H1 (cell line): ENCODE data around the gene S100A16. TPM values are rescaled to one million over a fixed set of nuclear protein-coding genes. Genes with fewer than 3 reads are reported as not detected.

Source experiments
- CTCF ChIA-PET: fragments of 300-600 bp; sonication (Branson Sonifier 250); formaldehyde crosslinking; loops from one replicate; lab custom pipeline; 2021; ENCODE audit not compliant: partially characterized antibody; lab: Charles Lee
- POLR2A ChIA-PET: fragments of 300-600 bp; sonication (Branson Sonifier 250); formaldehyde crosslinking; loops from one replicate; lab custom pipeline; 2021; ENCODE audit warnings: inconsistent platforms; ENCODE audit not compliant: partially characterized antibody; lab: Charles Lee
- DNase-seq, 2 experiments: peaks; one replicate each; pipeline versions ENCODE4 v3.0.0 to v3.0.0-alpha.2; 2010 to 2022; ENCODE audit warnings: low spot score in 2 of 2, low read depth in 1 of 2, mixed read lengths in 1 of 2
- FAIRE-seq: peaks from 2 replicates; lab custom pipeline; 2011; peaks lifted over from hg19 to GRCh38; lab: Jason Lieb, UNC
- H2AFZ ChIP-seq: 2 replicates; pipeline ENCODE4 v1.8.1; 2012; ENCODE audit warnings: low read length, inconsistent platforms
- H2AK5ac ChIP-seq: 2 replicates; pipeline ENCODE4 v1.6.1; 2013; ENCODE audit warnings: low read depth, low read length
- H2BK120ac ChIP-seq: replicated peaks from 2 replicates; pipeline ENCODE3; 2013; ENCODE audit warnings: low read depth, low read length, inconsistent platforms
- H2BK12ac ChIP-seq: 2 replicates; pipeline ENCODE4 v1.6.1; 2013; ENCODE audit warnings: low read depth, low read length
- H2BK15ac ChIP-seq: 2 replicates; pipeline ENCODE4 v1.6.1; 2013; ENCODE audit warnings: low read length
- H2BK20ac ChIP-seq: 2 replicates; pipeline ENCODE4 v1.6.1; 2013; ENCODE audit warnings: low read length
- H2BK5ac ChIP-seq: 2 replicates; pipeline ENCODE4 v1.6.1; 2013; ENCODE audit warnings: low read depth, low read length
- H3K14ac ChIP-seq: 2 replicates; pipeline ENCODE4 v1.6.1; 2013; ENCODE audit warnings: inconsistent platforms; ENCODE audit not compliant: insufficient read length
- H3K18ac ChIP-seq: 2 replicates; pipeline ENCODE4 v1.6.1; 2013; ENCODE audit warnings: low read length; ENCODE audit errors: extremely low read depth
- H3K23ac ChIP-seq: 2 replicates; pipeline ENCODE4 v1.6.1; 2013; ENCODE audit warnings: inconsistent platforms; ENCODE audit not compliant: insufficient read length
- H3K23me2 ChIP-seq: 2 replicates; pipeline ENCODE4 v1.6.1; 2013; ENCODE audit warnings: low read depth, low read length
- H3K27ac ChIP-seq: 2 replicates; pipeline ENCODE4 v1.6.1; 2011; ENCODE audit warnings: low read depth, low read length, inconsistent platforms
- H3K27me3 ChIP-seq, 4 experiments: replicated peaks in 1 of 4; 1 replicate in 1 of 4; 2 replicates in 3 of 4; pipeline versions ENCODE4 v1.6.1 to v1.8.1; 2011 to 2013; ENCODE audit warnings: low read length in 3 of 4, mild to moderate bottlenecking in 3 of 4, inconsistent platforms in 2 of 4, mixed read lengths in 2 of 4, moderate library complexity in 1 of 4; ENCODE audit not compliant: control insufficient read depth in 3 of 4, insufficient read depth in 3 of 4; ENCODE audit errors: extremely low read depth in 1 of 4
- H3K36me3 ChIP-seq, 4 experiments: 2 replicates each; pipeline versions ENCODE4 v1.6.1 to v1.8.1; 2011 to 2013; ENCODE audit warnings: mild to moderate bottlenecking in 4 of 4, low read length in 3 of 4, moderate library complexity in 2 of 4, control low read depth in 1 of 4, inconsistent platforms in 1 of 4; ENCODE audit not compliant: insufficient read depth in 4 of 4, control insufficient read depth in 2 of 4
- H3K4ac ChIP-seq: replicated peaks from 2 replicates; pipeline ENCODE3; 2013; ENCODE audit warnings: low read length, low read depth, mixed read lengths, inconsistent platforms; ENCODE audit not compliant: insufficient read length
- H3K4me1 ChIP-seq, 4 experiments: replicated peaks in 1 of 4; 1 replicate in 1 of 4; 2 replicates in 3 of 4; pipeline versions ENCODE4 v1.6.1 to v1.8.1; 2011 to 2013; ENCODE audit warnings: low read length in 3 of 4, inconsistent platforms in 2 of 4, mixed read lengths in 1 of 4; ENCODE audit not compliant: insufficient read depth in 4 of 4, control insufficient read depth in 3 of 4
- H3K4me2 ChIP-seq, 2 experiments: 2 replicates each; pipeline versions ENCODE4 v1.6.1 to v1.8.1; 2011 to 2013; ENCODE audit warnings: low read depth in 2 of 2, low read length in 2 of 2, control low read depth in 1 of 2, inconsistent platforms in 1 of 2, mild to moderate bottlenecking in 1 of 2; ENCODE audit not compliant: insufficient read depth in 1 of 2
- H3K4me3 ChIP-seq, 4 experiments: fragments of 200-600, 300-600 bp in 1 of 4; sonication (generic), shearing (Covaris generic), sonication (Bioruptor Twin) in 1 of 4; 2 replicates each; pipeline versions ENCODE4 v1.5.1 to v1.8.1; 2011 to 2016; ENCODE audit warnings: low read length in 4 of 4, low read depth in 3 of 4, control low read depth in 2 of 4, inconsistent platforms in 2 of 4, mild to moderate bottlenecking in 2 of 4, mixed read lengths in 1 of 4, moderate library complexity in 1 of 4; ENCODE audit not compliant: insufficient read depth in 2 of 4; ENCODE audit errors: extremely low read depth in 1 of 4
- H3K56ac ChIP-seq: replicated peaks from 2 replicates; pipeline ENCODE3; 2013; ENCODE audit warnings: low read depth, mild to moderate bottlenecking, mixed read lengths, low read length, inconsistent platforms; ENCODE audit not compliant: insufficient read length
- H3K79me1 ChIP-seq: 2 replicates; pipeline ENCODE4 v1.6.1; 2013; ENCODE audit warnings: low read depth, low read length, control low read depth
- H3K79me2 ChIP-seq, 2 experiments: 2 replicates each; pipeline versions ENCODE4 v1.6.1 to v1.8.1; 2012 to 2013; ENCODE audit warnings: low read length in 2 of 2, mild to moderate bottlenecking in 2 of 2, inconsistent platforms in 1 of 2; ENCODE audit not compliant: insufficient read depth in 2 of 2, control insufficient read depth in 1 of 2
- H3K9ac ChIP-seq, 4 experiments: replicated peaks in 1 of 4; 1 replicate in 1 of 4; 2 replicates in 3 of 4; pipeline versions ENCODE4 v1.6.1 to v1.8.1; 2011 to 2013; ENCODE audit warnings: low read depth in 3 of 4, low read length in 3 of 4, control low read depth in 2 of 4, mild to moderate bottlenecking in 2 of 4, moderate library complexity in 2 of 4, inconsistent platforms in 1 of 4; ENCODE audit errors: extremely low read depth in 1 of 4
- H3K9me3 ChIP-seq, 2 experiments: 2 replicates each; pipeline versions ENCODE4 v1.6.1 to v1.8.1; 2012 to 2013; ENCODE audit warnings: mild to moderate bottlenecking in 2 of 2, moderate library complexity in 2 of 2, control low read depth in 1 of 2, inconsistent platforms in 1 of 2, low read depth in 1 of 2, low read length in 1 of 2, mixed read lengths in 1 of 2; ENCODE audit not compliant: insufficient read depth in 2 of 2
- H4K20me1 ChIP-seq, 2 experiments: replicated peaks in 1 of 2; 2 replicates each; pipeline versions ENCODE3 to v1.8.1; 2011 to 2013; ENCODE audit warnings: inconsistent platforms in 2 of 2, low read length in 2 of 2, mild to moderate bottlenecking in 1 of 2; ENCODE audit not compliant: insufficient read depth in 2 of 2, control insufficient read depth in 1 of 2
- H4K5ac ChIP-seq: 2 replicates; pipeline ENCODE4 v1.6.1; 2013; ENCODE audit warnings: low read length, low read depth, mixed read lengths, inconsistent platforms; ENCODE audit not compliant: insufficient read length
- H4K8ac ChIP-seq: 2 replicates; pipeline ENCODE4 v1.8.0; 2013; ENCODE audit warnings: mild to moderate bottlenecking, moderate library complexity, low read length, inconsistent platforms; ENCODE audit not compliant: insufficient read depth; ENCODE audit errors: extremely low read depth
- H4K91ac ChIP-seq: replicated peaks from 2 replicates; pipeline ENCODE3; 2013; ENCODE audit warnings: low read length, mixed read lengths, inconsistent platforms; ENCODE audit not compliant: insufficient read length
- BACH1 ChIP-seq: IDR thresholded peaks from 2 replicates; pipeline ENCODE4 v1.6.1; 2012; ENCODE audit warnings: low read length, improper control_type of control experiment
- CHD2 ChIP-seq: IDR thresholded peaks from 2 replicates; pipeline ENCODE4 v1.6.1; 2012; ENCODE audit warnings: low read length, improper control_type of control experiment
- POLR2A ChIP-seq, 2 experiments: IDR thresholded peaks; 1 replicate in 1 of 2; 2 replicates in 1 of 2; pipeline ENCODE4 v1.6.1; 2011; ENCODE audit warnings: low read depth in 2 of 2, low read length in 2 of 2, mild to moderate bottlenecking in 2 of 2; ENCODE audit errors: control extremely low read depth in 1 of 2
- RAD21 ChIP-seq, 2 experiments: IDR thresholded peaks in 1 of 2; conservative IDR thresholded peaks in 1 of 2; 2 replicates each; pipeline ENCODE4 v1.6.1; 2011; ENCODE audit warnings: low read depth in 2 of 2, low read length in 2 of 2, improper control_type of control experiment in 1 of 2, inconsistent platforms in 1 of 2, mild to moderate bottlenecking in 1 of 2, moderate library complexity in 1 of 2
- RBBP5 ChIP-seq: IDR thresholded peaks from 2 replicates; pipeline ENCODE4 v1.7.1; 2012; ENCODE audit warnings: low read depth, mild to moderate bottlenecking, inconsistent platforms, low read length, moderate library complexity, borderline replicate concordance
- SP1 ChIP-seq: IDR thresholded peaks from 2 replicates; pipeline ENCODE4 v1.6.1; 2011; ENCODE audit warnings: low read depth, low read length
- WGBS, 2 experiments: shearing (Covaris generic) in 1 of 2; methylation state at CpG; one replicate each; pipeline versions ENCODE4 v1.1.6 to v1.1.7; 2013 to 2015; ENCODE audit warnings: low lambda C conversion rate in 2 of 2, mixed read lengths in 2 of 2, inconsistent platforms in 1 of 2, low coverage in 1 of 2, missing lambda C conversion rate in 1 of 2; ENCODE audit not compliant: insufficient replicate concordance in 2 of 2, insufficient coverage in 1 of 2, insufficient read length in 1 of 2; ENCODE audit errors: extremely low coverage in 1 of 2, missing lambda C conversion rate in 1 of 2; 5-methylcytosine and 5-hydroxymethylcytosine counted together
- polyA plus RNA-seq, 7 experiments: library from polyadenylated mRNA; depleted of rRNA in 3 of 7; stranded (reverse) in 5 of 7; unstranded in 2 of 7; fragments of >200 nt in 5 of 7; fragments of 200-250 nt in 2 of 7; gene quantifications; 1 replicate in 5 of 7; 2 replicates in 1 of 7; 4 replicates in 1 of 7; pipeline versions ENCODE4 v1.2.1 to v1.2.3, GENCODE V29; 2011 to 2013; ENCODE audit warnings: missing spikeins in 2 of 7, mixed read lengths in 2 of 7
- total RNA-seq: library from RNA; stranded (reverse); fragmentation: NEBNext Ultra II Directional; extraction: Animal tissue kit (Norgen Biotek cat#: 25700); gene quantifications from 2 replicates; pipeline ENCODE4 v1.2.1, GENCODE V29; 2021
- TF ChIP-seq, protein P1 (sequence below), 3 experiments: IDR thresholded peaks; 1 replicate in 2 of 3; 2 replicates in 1 of 3; pipeline versions ENCODE4 v1.5.1 to v1.6.1; 2011; ENCODE audit warnings: low read length in 3 of 3, mild to moderate bottlenecking in 3 of 3, inconsistent platforms in 2 of 3, low read depth in 1 of 3, moderate library complexity in 1 of 3; ENCODE audit not compliant: insufficient read depth in 1 of 3; ENCODE audit errors: control extremely low read depth in 1 of 3

S100A16 gene
- total and polyA plus RNA-seq, 2 of the 8 experiments (the other 6 are each of a cell fraction or from before 2014, with no cell fraction given) = 14.9 to 61.4 TPM

GRCh38 chr1:153627715-153628626, 15.0 kb upstream of the S100A16 start, which contains the start of gene S100A1:
S100A1 (plus strand) TSS chr1:153628434; CDS start chr1:153630522, 2,088 bp downstream.
- H3K79me1 ChIP-seq = no peaks in the 10 kb centered on the region
- H2BK20ac ChIP-seq = peak within 1 kb of the TSS; percentile 72; the same call in 1 of the 2 replicates
- no peak within 1 kb of the TSS for H3K14ac ChIP-seq
- POLR2A ChIA-PET = interaction anchor here (0.6 to 15.6 kb wide), 37 partner anchors 9 to 1241 kb away, joined by 3 to 261 read pairs (median 4); partner anchors contain the start of genes RPS27, S100A14, S100A16 and S100A4
- H4K8ac ChIP-seq = peak within 1 kb of the TSS; percentile 80; the same call in 1 of the 2 replicates
- H3K4me2 ChIP-seq = peak within 1 kb of the TSS; percentile 74 to 95
- H3K18ac ChIP-seq = peak within 1 kb of the TSS; percentile 93
- H3K23me2 ChIP-seq = peaks cover 7% of the 10 kb centered on the region
- peak within 1 kb of the TSS in 2 of 4 experiments; percentile 69 to 70; a peak in 4 of 7 replicates for H3K9ac ChIP-seq
- DNase-seq = no peak
- H2AFZ ChIP-seq = peak within 1 kb of the TSS; percentile 72; the same call in 1 of the 2 replicates
- H4K20me1 ChIP-seq = no peaks in the 10 kb centered on the region
- peak within 1 kb of the TSS; percentile 57 for H4K5ac ChIP-seq
- no peak within 1 kb of the TSS for H3K23ac ChIP-seq
- peak within 1 kb of the TSS; percentile 98; the same call in 1 of the 2 replicates for H2BK15ac ChIP-seq
- CTCF ChIA-PET = interaction anchor here (0.7 to 10.2 kb wide), 53 partner anchors 11 to 316 kb away, joined by 3 to 115 read pairs (median 4); partner anchors contain the start of genes S100A14, S100A16, S100A4 and S100A6
- H3K36me3 ChIP-seq = peaks cover 0 to 4% (median 1%) of the 10 kb centered on the region in 4 experiments; a peak in 3 of 8 replicates
- peak within 1 kb of the TSS; percentile 59 for H4K91ac ChIP-seq
- H3K9me3 ChIP-seq = no peaks in the 10 kb centered on the region
- peak within 1 kb of the TSS; percentile 45 to 77 (median 72) for H3K4me3 ChIP-seq
- H3K27me3 ChIP-seq = no peaks in the 10 kb centered on the region
- H3K4me1 ChIP-seq = peaks cover 0 to 13% (median 7%) of the 10 kb centered on the region in 4 experiments; a peak in 6 of 7 replicates
- H2BK120ac ChIP-seq = no peak within 1 kb of the TSS
- H3K4ac ChIP-seq = no peak within 1 kb of the TSS
- FAIRE-seq = no peak
- 71% methylated on average over 10 of the region's 10 CpGs; no CpG with 5 or more reads in 1 of the 2 experiments for WGBS, 2 experiments
- no peak within 1 kb of the TSS; the same call in 1 of the 2 replicates for H2AK5ac ChIP-seq
- TF ChIP-seq POLR2A (IDR thresholded peaks at IDR 0.05; ENCODE audit: control extremely low read depth in 1 of 2, low read depth in 2 of 2, low read length in 2 of 2) (no peak), SP1 (no peak), CHD2 (no peak), BACH1 (no peak), RAD21 (IDR thresholded peaks at IDR 0.05 in 1 of 2, conservative IDR thresholded peaks at IDR 0.05 in 1 of 2; ENCODE audit: low read depth in 2 of 2, low read length in 2 of 2) (no peak; a peak in 1 of 4 replicates), RBBP5 (no peak)
- TF ChIP-seq, protein P1, sequence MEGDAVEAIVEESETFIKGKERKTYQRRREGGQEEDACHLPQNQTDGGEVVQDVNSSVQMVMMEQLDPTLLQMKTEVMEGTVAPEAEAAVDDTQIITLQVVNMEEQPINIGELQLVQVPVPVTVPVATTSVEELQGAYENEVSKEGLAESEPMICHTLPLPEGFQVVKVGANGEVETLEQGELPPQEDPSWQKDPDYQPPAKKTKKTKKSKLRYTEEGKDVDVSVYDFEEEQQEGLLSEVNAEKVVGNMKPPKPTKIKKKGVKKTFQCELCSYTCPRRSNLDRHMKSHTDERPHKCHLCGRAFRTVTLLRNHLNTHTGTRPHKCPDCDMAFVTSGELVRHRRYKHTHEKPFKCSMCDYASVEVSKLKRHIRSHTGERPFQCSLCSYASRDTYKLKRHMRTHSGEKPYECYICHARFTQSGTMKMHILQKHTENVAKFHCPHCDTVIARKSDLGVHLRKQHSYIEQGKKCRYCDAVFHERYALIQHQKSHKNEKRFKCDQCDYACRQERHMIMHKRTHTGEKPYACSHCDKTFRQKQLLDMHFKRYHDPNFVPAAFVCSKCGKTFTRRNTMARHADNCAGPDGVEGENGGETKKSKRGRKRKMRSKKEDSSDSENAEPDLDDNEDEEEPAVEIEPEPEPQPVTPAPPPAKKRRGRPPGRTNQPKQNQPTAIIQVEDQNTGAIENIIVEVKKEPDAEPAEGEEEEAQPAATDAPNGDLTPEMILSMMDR (IDR thresholded peaks at IDR 0.05; ENCODE audit: control extremely low read depth in 1 of 3, insufficient read depth in 1 of 3, low read depth in 1 of 3, low read length in 3 of 3) = peak in 2 of 3 experiments; percentile 5 to 36; a peak in 2 of 4 replicates
- H2BK12ac ChIP-seq = peak within 1 kb of the TSS; percentile 77
- H3K79me2 ChIP-seq = no peaks in the 10 kb centered on the region
- H2BK5ac ChIP-seq = peak within 1 kb of the TSS; percentile 68
- peak within 1 kb of the TSS; percentile 59 for H3K27ac ChIP-seq
- H3K56ac ChIP-seq = no peak within 1 kb of the TSS
